ENCODE data around the gene MAML3.

DNA sequence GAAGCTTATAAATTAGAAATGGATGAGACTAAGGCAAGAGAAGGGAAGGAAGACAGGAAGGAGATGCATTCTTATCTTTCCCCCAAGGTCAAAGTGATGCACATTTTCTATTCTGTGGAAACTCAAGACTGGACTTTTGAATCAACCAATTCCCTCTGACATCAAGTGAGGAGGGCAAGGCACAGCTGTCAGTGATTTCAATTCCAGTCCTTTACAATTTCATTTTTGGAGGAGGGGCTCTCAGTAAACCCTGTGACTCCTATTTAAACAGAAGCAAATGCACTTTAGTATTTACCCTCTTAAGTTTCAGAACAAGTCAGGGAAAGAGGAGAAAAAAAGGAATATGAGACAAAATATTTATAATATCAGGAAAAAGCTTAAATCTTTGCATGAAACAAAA lies 354.4 kb downstream of the MAML3 start:
- TF ChIP-seq, protein P1, sequence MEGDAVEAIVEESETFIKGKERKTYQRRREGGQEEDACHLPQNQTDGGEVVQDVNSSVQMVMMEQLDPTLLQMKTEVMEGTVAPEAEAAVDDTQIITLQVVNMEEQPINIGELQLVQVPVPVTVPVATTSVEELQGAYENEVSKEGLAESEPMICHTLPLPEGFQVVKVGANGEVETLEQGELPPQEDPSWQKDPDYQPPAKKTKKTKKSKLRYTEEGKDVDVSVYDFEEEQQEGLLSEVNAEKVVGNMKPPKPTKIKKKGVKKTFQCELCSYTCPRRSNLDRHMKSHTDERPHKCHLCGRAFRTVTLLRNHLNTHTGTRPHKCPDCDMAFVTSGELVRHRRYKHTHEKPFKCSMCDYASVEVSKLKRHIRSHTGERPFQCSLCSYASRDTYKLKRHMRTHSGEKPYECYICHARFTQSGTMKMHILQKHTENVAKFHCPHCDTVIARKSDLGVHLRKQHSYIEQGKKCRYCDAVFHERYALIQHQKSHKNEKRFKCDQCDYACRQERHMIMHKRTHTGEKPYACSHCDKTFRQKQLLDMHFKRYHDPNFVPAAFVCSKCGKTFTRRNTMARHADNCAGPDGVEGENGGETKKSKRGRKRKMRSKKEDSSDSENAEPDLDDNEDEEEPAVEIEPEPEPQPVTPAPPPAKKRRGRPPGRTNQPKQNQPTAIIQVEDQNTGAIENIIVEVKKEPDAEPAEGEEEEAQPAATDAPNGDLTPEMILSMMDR (IDR thresholded peaks at IDR 0.05): no peak
- no peak for TF ChIP-seq POLR2A (IDR thresholded peaks at IDR 0.05)

Data from uterus (tissue), 2 donors.